ENCODE measurements around the gene IFITM1. TPM values are rescaled to one million over a fixed set of nuclear protein-coding genes. Genes with fewer than 3 reads are reported as not detected.
"Not testable (repeated sequence)": the region's sequence is repeated elsewhere in the genome, so short reads cannot be mapped to it uniquely, and the experiment has no call there.

Gene IFITM1
- polyA plus RNA-seq, 1 donor, result 30.5 TPM

- DNase-seq, result no peak
These were observed 13.7 kb downstream of the IFITM1 start for GRCh38 chr11:327581-327923.

- no peak for DNase-seq
These were observed 14.2 kb downstream of the IFITM1 start for GRCh38 chr11:328012-328411.

GRCh38 chr11:328516-329100 is 14.8 kb downstream of the IFITM1 start:
- not testable (repeated sequence) for DNase-seq

- DNase-seq, result no peak
These were observed 16.0 kb downstream of the IFITM1 start for GRCh38 chr11:329886-330253.

- no peak for DNase-seq
These were observed 16.5 kb downstream of the IFITM1 start for GRCh38 chr11:330307-330693.

GRCh38 chr11:330694-331357 is 17.0 kb downstream of the IFITM1 start:
- DNase-seq, result no peak

GRCh38 chr11:331358-332060 is 17.7 kb downstream of the IFITM1 start:
- no peak for DNase-seq

GRCh38 chr11:332651-333480 is 19.0 kb downstream of the IFITM1 start:
- no peak for DNase-seq

GRCh38 chr11:333616-334263 is 19.9 kb downstream of the IFITM1 start:
- not testable (repeated sequence) for DNase-seq

GRCh38 chr11:334264-334994 is 20.6 kb downstream of the IFITM1 start:
- no peak for DNase-seq

- DNase-seq, result peak; percentile 69
These were observed 22.2 kb downstream of the IFITM1 start for GRCh38 chr11:335779-336658.

- no peak for DNase-seq
These were observed 22.9 kb downstream of the IFITM1 start for GRCh38 chr11:336659-337198.

GRCh38 chr11:337711-338110 is 23.9 kb downstream of the IFITM1 start:
- no peak for DNase-seq

GRCh38 chr11:339963-340362 is 26.1 kb downstream of the IFITM1 start:
- no peak for DNase-seq

- DNase-seq, result no peak
These were observed 27.0 kb downstream of the IFITM1 start for GRCh38 chr11:340539-341512.

- DNase-seq, result no peak
These were observed 28.5 kb downstream of the IFITM1 start for GRCh38 chr11:342328-342727.

- no peak for DNase-seq
These were observed 31.2 kb downstream of the IFITM1 start for GRCh38 chr11:344836-345578.

- DNase-seq, result no peak
These were observed 32.7 kb downstream of the IFITM1 start for GRCh38 chr11:346529-346928.
